Measurements from ENCODE around the gene KRT76.

KRT76 gene

DNA sequence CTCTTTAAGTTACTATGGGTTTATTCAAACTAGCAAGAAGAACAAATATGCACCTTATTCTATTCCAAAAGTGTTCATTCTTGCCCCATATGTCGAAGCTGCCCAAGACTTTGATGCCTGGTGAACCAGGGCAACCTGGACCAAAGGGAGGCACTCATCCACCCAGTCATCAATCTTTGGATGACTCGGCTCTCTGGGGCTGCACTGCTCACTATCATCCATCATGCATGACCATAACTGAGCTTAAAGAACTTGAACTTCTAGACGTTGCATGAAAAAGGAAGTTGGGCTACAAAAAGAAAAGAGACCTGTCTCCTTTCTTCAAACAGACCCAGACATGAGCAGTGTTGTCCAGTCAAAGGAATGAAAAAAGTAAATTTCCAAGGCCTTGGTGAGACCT is 35.6 kb upstream of the KRT76 start:
- DNase-seq: no peak

DNA sequence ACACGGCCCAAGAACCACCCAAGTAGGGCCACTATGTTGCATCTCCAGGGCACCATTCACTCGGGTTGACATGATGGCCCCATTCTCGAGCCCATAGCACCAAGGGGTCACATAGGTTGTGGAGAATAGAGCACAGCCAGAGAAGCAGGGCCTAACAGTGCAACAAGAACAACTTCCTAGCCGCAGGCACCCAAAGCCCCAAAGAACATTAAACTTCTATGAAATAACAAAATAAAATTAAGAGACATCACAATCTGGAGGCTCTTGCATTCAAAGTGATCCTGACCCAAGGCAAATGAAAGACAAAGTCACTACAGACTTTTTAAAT is 34.9 kb upstream of the KRT76 start:
- no peak for DNase-seq

DNA sequence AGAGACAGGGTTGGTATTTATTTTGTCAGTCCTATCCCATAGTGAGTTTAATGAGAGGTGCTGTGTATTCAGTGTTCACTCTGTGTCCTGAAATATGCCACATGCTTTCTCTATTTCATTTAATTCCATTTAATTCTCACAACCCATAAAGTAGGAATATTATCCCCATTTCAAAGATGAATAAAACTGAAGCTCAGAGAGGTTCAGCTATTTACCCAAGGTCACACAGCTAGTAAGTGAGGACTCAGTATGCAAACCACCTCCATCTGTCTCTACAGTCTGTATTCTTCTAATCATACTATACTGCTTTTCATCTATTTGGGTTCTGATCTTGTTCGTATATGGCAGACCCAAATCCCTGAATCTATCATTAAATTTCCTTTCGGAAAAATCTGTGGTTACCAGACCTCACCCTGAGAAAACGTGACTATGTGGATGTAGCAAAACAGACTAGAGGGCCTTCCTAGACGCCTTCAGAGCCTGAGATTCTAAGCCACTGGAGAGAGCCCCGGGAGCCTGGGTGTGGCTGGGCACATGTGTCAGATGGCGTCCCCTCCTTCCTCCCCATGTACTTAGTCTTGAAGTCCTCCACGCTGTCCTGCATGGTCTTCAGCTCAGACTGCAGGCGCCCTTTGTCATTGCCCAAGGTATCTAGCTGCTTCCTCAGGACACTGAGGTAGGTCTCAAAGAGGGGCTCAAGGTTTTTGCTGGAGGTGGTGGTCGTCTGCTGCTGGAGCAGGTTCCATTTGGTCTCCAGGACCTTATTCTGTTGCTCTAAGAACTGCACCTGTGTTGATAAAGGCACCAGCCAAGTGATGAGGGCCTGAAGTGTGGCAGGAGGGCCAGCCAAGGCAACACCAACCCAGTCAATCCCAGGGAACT is 34.3 kb upstream of the KRT76 start:
- DNase-seq: no peak

DNA sequence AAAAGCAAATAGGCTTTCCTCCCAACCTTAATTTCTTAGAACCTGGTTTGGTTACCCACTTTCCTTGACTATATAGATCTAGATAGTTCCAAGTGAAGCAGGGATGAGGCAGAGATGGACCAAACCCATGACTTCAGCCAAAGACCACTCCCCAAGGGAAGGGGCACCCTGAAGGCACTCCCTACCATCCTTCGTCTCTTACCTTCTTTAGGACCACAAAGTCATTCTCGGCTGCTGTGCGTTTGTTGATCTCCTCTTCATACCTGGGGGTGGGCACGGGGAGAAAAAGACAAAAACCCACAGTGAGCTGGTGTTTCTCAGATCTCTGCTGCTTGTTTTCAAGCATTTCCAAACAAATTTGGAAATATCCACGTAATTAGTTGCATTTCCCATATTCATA is 33.4 kb upstream of the KRT76 start:
- no peak for DNase-seq

DNA sequence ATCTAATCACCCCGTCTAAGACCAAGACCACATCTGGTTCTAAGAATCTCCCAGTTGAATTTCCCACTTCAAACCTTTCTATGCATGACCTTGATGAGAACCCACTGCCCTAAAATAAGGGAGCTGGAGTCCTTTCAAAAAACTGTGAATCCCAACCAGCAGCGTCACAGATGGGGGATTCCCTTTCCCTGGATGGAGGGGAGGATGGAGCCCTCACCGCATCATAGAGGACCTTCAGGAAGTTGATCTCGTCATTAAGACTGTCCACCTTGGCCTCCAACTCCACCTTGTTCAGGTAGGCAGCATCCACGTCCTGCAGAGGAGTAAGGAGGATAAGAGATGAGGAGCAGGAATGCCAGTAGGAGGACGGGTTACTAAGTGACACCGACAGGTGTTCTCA is 32.0 kb upstream of the KRT76 start:
- no peak for DNase-seq

DNA sequence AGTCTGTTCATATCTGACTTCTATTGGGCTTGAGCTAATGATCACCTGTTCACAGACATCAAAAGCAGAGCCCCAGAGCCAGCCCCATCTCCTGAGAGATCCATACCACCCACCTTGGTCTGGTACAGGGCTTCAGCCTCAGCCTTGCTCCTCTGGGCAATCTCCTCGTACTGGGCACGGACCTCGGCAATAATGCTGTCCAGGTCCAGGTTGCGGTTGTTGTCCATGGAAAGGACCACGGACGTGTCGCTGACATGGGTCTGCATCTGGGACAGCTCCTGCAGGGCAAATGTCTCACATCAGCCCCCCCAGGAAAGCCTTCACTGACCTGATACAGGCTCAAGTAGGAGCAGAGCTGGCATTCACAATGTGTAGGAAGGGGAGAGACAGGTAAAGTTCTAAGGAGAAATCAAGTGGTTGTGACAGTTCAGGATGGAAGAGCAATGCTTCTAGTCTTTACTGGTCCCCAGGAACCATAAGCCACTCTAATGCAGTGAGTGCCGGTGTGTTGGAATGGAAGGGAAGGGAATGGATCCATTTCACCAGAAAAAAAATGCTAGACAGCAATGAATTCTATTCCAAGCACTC is 31.5 kb upstream of the KRT76 start:
- no peak for DNase-seq

DNA sequence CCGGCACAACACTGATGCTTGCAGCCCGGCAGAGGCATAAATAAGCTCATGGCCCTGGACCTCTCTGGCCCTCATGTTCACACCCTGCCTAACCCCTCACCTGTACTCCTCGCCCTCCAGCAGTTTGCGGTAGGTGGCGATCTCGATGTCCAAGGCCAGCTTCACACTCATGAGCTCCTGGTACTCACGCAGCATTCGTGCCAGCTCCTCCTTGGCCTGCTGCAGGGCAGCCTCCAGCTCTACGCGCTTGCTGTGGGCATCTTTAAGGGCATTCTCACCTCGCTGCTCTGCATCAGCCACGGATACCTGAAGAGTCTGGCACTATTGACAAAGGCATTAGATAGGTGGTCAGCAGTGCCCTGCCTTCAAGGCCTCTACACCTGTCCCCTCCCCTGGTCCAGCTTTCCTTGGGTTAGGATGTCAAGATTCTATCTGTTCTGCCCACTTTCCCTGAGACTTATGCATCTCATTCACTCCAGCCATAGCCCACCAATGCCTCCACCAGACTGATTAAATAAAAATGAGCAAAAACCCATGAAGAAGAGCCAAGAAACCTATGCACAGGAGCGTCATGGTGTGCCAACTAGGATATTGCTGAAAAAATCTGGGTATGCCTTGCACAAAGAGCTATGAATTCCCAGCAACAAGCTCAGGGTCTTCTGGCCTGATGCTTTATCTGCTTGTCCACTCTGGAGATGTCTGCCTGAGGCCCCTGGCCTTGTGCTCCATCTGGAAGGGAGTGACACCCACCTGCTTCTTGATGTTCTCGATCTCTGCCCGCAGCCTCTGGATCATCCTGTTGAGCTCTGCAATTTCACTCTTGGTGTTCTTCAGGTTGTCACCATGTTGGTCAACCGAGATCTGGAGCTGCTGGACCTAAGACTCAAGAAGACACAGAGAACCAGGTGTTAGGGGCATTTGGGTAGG is 30.7 kb upstream of the KRT76 start:
- no peak for DNase-seq

DNA sequence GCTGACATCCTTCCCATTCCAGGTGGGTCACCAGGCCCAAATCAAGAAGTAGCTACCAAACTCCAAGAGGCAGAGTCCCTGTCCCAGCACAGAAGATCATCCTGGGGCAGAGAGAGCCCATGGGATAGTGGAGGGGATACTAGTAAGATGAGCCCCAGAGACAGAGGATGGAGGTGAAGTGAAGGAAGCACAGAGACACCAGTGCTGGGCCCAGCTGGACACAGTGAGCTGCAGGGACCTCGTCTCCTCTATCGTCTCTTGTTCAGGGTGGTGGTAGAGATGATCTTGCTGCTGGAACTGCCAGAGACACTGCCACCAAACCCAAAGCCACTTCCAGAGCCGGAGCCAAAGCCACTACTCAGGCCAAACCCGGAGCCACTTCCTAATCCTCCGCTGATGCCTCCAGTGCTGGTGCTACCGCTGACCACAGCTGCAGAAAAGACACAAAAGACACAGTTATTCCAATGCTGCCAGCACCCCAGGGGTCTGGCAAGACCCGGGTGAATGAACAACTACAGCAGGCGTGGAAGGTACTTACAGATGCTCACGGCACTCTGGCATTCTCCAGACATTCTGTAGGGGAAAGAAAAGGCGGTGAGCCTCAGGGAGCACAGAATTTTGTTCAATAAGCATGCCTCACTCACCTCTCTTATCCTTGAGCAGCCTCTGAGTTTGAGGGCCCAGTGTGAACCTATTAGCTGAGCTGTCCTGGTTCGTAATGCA is 29.8 kb upstream of the KRT76 start:
- DNase-seq: no peak

DNA sequence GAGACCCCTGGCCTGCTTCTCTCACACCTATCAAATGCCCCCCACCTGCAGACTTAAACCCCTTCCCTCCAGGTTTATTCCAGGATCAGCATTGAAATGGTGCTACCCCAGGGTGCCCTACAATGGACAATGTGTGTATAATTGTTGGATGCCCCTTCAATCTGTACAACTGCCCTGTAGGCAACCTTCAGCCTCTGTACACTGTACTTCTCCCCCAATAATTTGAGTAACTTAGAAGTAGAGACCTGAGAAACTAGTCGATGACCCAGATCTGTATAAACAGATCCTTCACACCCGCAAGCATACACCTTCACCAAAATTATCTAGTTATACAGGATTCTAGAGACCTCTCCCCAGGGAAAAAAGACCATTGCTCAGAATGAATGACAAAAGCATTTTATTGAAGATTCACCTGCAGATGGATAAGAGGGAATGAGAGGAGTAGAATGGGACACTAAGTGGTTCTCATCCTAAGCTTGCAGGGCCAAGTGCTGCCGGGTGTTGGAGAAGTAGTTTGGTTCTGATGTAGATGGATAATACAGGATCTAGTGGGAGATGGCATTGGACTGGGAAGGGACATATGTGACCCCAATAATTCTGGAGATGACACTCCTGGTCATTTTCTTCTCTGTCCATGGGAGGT is 29.1 kb upstream of the KRT76 start:
- DNase-seq: no peak

DNA sequence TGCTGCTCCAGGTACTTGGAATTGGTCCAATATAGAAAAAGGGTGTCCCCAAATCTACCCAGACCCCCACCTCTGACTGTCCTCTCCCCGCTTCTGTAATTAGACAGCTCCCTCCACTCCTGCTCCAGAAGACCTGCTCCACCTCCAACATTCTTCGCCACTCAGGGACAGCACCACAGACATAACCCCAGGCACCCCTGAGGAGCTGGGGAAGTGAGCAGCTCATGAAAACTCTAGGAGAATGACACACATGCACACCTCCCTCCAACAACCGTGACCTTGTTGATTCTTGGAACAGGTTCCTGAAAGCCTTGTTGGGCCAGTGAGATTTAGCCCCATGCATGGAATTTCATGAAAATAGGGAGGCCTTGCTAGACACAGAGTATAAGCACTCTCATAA is 28.6 kb upstream of the KRT76 start:
- no peak for DNase-seq

DNA sequence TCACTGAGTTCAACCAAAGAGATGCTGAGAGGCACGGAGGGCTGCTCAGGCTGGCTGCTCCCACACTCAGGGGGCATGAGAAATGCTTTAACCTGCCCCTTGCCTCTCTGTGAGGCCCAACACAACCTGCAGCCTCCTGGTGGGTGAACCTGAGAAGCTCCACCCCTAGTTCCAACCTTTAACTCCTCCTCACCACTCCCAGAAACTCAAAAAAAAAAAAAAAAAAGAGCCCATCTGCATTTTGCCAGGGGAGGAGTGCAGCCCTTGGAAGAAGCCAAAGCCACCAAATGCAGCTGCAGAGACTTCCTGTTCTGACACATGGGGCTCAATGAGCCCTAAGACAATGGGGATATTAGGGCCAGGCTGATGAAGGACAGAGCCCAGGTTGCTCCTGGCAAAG is 27.9 kb upstream of the KRT76 start:
- no peak for DNase-seq

DNA sequence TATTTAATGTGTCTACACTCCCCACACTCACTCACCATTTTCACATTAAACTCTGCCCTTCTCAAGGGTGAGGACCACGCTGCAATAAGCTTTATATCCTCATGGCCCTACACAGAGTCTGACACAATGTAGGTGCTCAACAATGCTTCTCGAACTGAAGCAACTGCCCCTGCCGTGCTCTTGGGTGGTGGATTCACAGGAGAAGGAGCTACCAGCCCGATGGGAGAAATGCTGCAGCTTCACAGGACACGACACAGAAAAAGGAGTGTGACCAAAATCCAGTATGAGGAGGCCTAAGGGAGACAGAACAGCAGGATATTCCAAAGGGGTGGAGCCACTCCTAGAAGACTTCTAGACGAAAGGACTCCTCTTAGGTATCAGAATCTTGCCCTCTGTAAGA is 25.3 kb upstream of the KRT76 start:
- DNase-seq: no peak

DNA sequence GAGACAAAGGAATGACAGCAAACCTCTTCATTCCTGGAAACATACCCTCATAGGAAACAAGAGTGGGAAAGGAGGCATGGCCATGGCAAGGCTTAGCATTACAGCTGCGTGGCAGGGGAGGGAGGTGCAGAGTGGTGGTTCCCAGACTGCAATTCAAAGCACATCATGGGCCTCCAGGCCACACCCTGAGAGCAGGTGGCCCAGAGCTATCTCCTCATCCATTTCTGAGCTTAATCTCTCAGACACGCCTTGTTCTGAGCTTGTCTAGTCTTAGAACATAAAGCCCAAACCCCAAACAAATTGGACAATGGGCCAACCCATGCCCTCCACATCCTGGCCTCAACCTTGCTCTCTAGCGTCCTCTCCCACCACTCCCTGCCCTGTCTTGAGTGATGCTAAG is 24.6 kb upstream of the KRT76 start:
- DNase-seq: no peak

DNA sequence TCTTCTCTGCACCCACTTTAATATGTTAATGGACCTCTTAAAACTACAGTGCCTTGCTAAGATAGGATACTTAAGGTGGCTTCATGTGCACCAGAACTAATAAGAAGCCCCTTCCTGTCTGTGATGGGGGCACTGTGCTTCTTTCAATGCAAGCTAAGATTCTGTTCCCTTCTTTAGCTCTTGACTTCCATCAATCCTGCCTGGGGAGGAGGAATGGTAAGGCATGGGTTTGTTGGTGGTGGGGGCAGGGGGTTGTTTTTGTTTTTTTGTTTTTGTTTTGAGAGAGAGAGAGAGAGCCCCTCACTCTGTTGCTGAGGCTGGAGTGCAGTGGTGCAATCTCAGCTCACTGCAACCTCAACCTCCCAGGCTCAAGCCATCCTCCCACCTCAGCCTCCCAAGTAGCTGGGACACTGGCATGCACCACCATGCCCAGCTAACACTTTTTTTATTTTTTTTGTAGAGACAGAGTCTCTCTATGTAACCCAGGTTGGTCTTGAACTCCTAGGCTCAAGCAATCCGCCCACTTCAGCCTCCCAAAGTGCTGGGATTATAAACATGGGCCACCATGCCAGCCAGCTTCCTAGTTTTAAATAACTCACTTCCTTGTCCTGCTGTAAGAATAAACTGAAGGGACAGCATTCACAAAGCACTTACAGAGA is 23.2 kb upstream of the KRT76 start:
- no peak for DNase-seq

DNA sequence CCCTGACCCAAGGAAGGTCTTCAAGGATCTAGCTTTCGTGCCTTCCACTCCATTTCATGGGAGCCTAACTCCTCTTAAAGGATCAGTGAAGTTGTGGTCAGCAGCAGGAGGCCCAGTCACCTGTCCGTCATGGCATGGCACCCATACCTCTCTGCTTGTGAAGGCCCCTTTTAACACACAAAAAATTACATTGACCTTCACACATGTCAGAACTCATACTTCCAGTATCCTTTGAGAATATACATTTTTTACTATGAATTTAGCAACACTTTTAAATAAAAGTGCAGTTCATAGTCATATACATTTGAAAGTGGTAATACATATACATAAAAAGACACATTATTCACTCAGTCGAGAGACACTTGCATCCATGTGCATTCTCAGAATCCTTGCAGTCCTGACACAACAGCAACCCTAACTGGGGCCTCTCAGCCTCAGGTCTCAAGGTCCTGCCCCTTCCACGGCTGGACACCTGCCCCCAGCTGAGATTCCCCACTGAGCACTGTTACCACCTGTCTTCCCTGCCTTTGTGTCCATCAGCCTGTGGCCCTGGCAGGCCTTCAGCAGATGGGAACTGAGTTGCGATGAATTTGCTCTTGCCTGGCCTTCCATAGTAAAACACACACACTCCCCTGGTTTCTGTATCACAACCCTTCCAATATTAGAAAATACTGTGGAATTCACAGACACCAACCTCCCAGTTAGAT is 22.5 kb upstream of the KRT76 start:
- DNase-seq: no peak

DNA sequence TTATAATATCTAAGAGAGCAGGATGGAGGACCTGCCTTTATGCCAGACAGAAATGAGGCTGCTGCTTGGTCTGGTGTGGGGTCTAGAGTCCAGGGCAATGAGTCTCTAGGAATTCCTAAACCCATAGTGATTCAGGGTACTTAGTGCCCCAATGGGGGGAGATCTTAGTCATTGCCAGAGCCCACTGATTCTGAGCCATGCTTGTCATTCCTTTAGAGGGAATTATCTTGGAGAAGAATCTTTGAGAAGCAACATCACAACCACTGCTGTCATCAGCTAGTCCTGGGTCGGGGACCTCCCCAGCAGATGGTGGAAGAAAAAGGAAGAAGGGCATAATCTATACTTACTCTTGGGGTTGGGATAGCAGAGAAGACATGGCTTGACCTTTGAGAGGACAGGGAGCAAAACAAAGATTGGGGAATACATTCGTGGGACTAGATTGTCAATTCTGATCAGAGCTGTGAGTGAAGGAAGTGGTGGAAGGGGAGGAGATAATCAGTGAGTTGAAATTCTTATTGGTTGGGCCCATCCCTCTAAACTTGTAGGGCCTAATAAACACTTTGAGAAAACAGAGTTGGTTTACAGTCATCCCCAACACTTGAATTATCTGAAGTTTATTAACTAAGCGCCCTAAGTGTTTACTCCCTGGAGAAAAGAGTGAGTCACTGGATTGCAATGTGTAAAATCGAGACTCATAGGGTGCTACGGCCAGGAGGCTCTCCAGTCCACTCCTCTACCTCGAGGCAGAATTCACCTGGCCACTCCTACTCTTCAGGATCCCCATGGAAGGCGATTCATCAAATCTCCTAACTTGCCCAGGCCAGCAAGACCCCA is 21.7 kb upstream of the KRT76 start:
- DNase-seq: no peak

DNA sequence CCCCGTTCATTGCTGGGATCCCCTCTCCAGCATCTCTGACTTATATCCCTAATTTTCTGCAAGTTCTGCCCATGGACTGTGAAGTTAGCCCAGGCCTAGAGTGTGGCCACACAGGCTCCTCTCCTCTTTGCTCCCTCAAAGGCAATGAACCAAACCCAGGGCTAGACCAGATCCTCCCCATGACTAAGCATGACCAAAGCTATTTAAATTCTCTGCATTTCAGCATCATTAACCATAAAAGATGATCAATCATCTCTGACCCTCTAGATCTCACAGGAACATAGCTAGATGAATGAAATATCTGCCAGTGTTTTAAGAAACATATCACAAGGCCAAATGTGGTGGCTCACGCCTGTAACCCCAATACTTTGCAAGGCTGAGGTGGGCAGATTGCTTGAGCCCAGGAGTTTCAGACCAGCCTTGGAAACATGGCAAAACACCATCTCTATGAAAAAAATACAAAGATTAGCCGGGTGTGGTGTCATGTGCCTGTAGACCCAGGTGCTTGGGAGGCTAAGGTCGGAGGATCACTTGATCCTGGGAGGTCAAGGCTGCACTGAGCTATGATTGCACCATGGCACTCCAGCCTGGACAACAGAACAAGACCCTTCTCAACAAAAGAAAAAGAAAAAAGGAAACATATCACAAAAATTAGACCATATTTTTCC is 21.0 kb upstream of the KRT76 start:
- DNase-seq: no peak

DNA sequence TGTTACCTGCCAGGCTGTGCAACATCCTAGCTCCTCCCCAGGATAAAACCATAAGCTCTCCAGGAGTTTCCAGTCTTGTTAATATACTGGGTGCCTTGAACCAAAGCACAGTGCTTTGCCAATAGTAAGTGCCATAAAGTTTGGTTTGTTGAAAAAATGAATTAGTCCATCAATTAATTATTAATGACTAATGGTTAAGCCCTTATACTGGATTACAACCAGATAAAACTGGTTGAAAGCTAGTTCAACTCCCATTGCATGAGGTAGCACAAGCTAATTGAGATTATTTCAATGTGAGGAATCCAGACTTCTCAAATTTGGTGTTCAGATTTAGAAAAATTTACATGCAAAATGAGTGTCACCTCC is 20.4 kb upstream of the KRT76 start:
- no peak for DNase-seq

DNA sequence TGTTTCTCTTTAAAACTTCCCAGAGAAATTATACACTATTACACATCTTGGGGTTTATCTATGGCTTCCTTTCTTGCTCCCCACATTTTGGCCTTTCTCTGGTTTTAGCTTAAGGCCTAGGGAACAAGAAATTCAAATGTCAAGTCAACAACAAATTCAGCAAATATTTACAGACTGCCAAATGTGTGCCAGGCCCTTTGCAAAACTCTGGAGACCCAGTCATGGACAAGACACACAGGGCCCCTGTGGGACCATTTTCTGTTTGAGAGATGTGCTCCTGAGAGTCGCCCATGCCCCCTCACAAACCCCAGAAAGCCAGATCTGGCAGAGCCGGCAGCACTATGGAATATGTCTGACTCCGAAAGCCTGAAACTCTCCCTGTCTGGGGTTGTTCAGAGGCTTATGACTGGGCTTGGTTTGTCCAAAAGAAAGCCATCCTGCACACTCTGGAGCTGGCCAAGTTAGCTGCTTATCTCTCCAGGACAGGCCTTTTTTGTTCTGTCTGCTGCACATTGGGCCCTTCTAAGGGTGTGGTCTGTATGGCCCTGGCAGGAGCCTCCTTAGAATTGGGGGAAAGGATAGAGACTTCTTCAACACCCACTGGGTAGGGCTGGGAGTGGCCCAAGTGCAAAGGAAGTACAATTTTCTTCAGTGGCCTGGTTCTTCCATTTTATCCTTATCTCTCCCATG is 19.8 kb upstream of the KRT76 start:
- DNase-seq: no peak

Data from AML-193 (cell line).